ENCODE results near the gene SPEF2. TPM values are rescaled to one million over a fixed set of nuclear protein-coding genes. Genes with fewer than 3 reads are reported as not detected.

The SPEF2 gene
- total and polyA plus RNA-seq, 4 donors: 0.42 to 4.5 (median 2.1) TPM

- TF ChIP-seq ZBTB33 (IDR thresholded peaks at IDR 0.05): no peak
- no peak for TF ChIP-seq NR2F2 (IDR thresholded peaks at IDR 0.05)
- TF ChIP-seq FOXA2 (IDR thresholded peaks at IDR 0.05): peak; percentile 86
- peak; percentile 47 for TF ChIP-seq SP1 (IDR thresholded peaks at IDR 0.05)
- no peak for TF ChIP-seq REST (IDR thresholded peaks at IDR 0.05)
- peak; percentile 21 for TF ChIP-seq YY1 (IDR thresholded peaks at IDR 0.05)
- TF ChIP-seq HNF4G (IDR thresholded peaks at IDR 0.05): peak; percentile 24
Observed at GRCh38 chr5:35758151-35758724, 140.6 kb downstream of the SPEF2 start (continued).

- TF ChIP-seq SP1 (IDR thresholded peaks at IDR 0.05): no peak
- H3K36me3 ChIP-seq (ENCODE audit: control insufficient read depth in 4 of 4, insufficient read depth in 3 of 4, low read depth in 1 of 4, low read length in 3 of 4): no peaks in the 10 kb centered on the region
- H3K4me3 ChIP-seq (ENCODE audit: low read depth in 1 of 3, low read length in 3 of 3): no peak overlapping the region
- peaks cover 0 to 7% (median 1%) of the 10 kb centered on the region in 4 donors for H3K4me1 ChIP-seq (ENCODE audit: control insufficient read depth in 4 of 4, insufficient read depth in 4 of 4, low read length in 3 of 4)
- H3K27me3 ChIP-seq (ENCODE audit: control insufficient read depth in 4 of 4, insufficient read depth in 4 of 4, low read length in 3 of 4): no peaks in the 10 kb centered on the region
- no peaks in the 10 kb centered on the region for H3K9me3 ChIP-seq (ENCODE audit: control insufficient read depth in 4 of 4, low read length in 3 of 4)
- no peak overlapping the region for H3K9ac ChIP-seq (ENCODE audit: low read depth in 1 of 2, low read length in 2 of 2)
- 89% methylated on average over 4 of the region's 4 CpGs for WGBS
- DNase-seq (ENCODE audit: low spot score): no peak
- H3K27ac ChIP-seq (ENCODE audit: low read depth in 1 of 2, low read length in 2 of 2): no peak overlapping the region
Observed at GRCh38 chr5:35761541-35761940, 143.9 kb downstream of the SPEF2 start.

- Histone ChIP-seq H3K9me3 (ENCODE audit: control insufficient read depth in 4 of 4, low read length in 3 of 4) (no peaks in the 10 kb centered on the region), H3K9ac (ENCODE audit: low read depth in 1 of 2, low read length in 2 of 2) (no peak overlapping the region), H3K36me3 (ENCODE audit: control insufficient read depth in 4 of 4, insufficient read depth in 3 of 4, low read depth in 1 of 4, low read length in 3 of 4) (no peaks in the 10 kb centered on the region), H3K27ac (ENCODE audit: low read depth in 1 of 2, low read length in 2 of 2) (no peak overlapping the region), H3K4me1 (ENCODE audit: control insufficient read depth in 4 of 4, insufficient read depth in 4 of 4, low read length in 3 of 4) (peaks cover 0 to 7% (median 1%) of the 10 kb centered on the region in 4 donors), H3K4me3 (ENCODE audit: low read depth in 1 of 3, low read length in 3 of 3) (no peak overlapping the region), H3K27me3 (ENCODE audit: control insufficient read depth in 4 of 4, insufficient read depth in 4 of 4, low read length in 3 of 4) (no peaks in the 10 kb centered on the region)
- WGBS: 93% methylated on average over 3 of the region's 3 CpGs
- TF ChIP-seq RXRA (IDR thresholded peaks at IDR 0.05) (no peak), REST (IDR thresholded peaks at IDR 0.05) (no peak), FOXA2 (IDR thresholded peaks at IDR 0.05) (no peak), YY1 (IDR thresholded peaks at IDR 0.05) (no peak), CTCF (IDR thresholded peaks at IDR 0.05; ENCODE audit: low read depth, low read length, missing input control) (no peak), SP1 (IDR thresholded peaks at IDR 0.05) (no peak), JUND (IDR thresholded peaks at IDR 0.05) (no peak), ZBTB33 (IDR thresholded peaks at IDR 0.05) (no peak), EGR1 (IDR thresholded peaks at IDR 0.05; ENCODE audit: low read depth in 2 of 2) (no peak), HNF4G (IDR thresholded peaks at IDR 0.05) (no peak)
- no peak for DNase-seq (ENCODE audit: low spot score)
Observed at GRCh38 chr5:35762368-35762767, 144.7 kb downstream of the SPEF2 start.

All from liver (tissue), 9 donors.